Motor neuron (in vitro differentiated cells): ENCODE measurements around the gene RAB3IP. TPM values are rescaled to one million over a fixed set of nuclear protein-coding genes. Genes with fewer than 3 reads are reported as not detected.
"Not testable (repeated sequence)": the region's sequence is repeated elsewhere in the genome, so short reads cannot be mapped to it uniquely, and the experiment has no call there.

ENCODE experiments used
- ATAC-seq, 8 experiments: fragments of 200-7000 bp; cut with Tn5 transposase; replicated peaks in 6 of 8; 2 replicates each; pipeline ENCODE4 v1.8.0; 2021; ENCODE audit warnings: mild to moderate bottlenecking in 8 of 8, moderate library complexity in 8 of 8
- H3K27ac ChIP-seq, 2 donors: fragments of 250-450 bp; sonication (Bioruptor Pico); 2 replicates each; pipeline ENCODE4 v1.9.0; 2021; ENCODE audit warnings: antibody characterized with exemption in 2 of 2, mild to moderate bottlenecking in 2 of 2, moderate library complexity in 1 of 2
- H3K4me1 ChIP-seq, 2 donors: fragments of 250-450 bp; sonication (Bioruptor Pico); replicated peaks in 1 of 2; 2 replicates each; pipeline ENCODE4 v1.6.1; 2021; ENCODE audit warnings: antibody characterized with exemption in 2 of 2, mild to moderate bottlenecking in 2 of 2, moderate library complexity in 1 of 2
- H3K4me3 ChIP-seq, 5 donors: fragments of 250-450 bp; sonication (Bioruptor Pico); 2 replicates each; pipeline ENCODE4 v1.9.0; 2021; ENCODE audit warnings: antibody characterized with exemption in 5 of 5, mild to moderate bottlenecking in 5 of 5, moderate library complexity in 4 of 5
- WGBS, 10 experiments: fragments of 450-650 bp; shearing (Covaris generic); methylation state at CpG; one replicate each; pipeline ENCODE4 v1.0.0; 2022; 5-methylcytosine and 5-hydroxymethylcytosine counted together
- in situ Hi-C, 9 experiments: fragments of 400-800 bp; cut with MboI; loops; one replicate each; pipeline ENCODE4 v1.15.0; 2021; ENCODE audit warnings: low sequenced_read_pairs in 9 of 9, low pct_unique_long_range_greater_than_20kb in 2 of 9; ENCODE audit not compliant: unreplicated experiment in 9 of 9
- total RNA-seq, 8 experiments: library from RNA; unstranded; fragments of 300-600 nt; gene quantifications; 2 replicates each; pipeline versions ENCODE4 v1.2.3 to v1.2.4, GENCODE V29; 2022

The RAB3IP gene
- total RNA-seq, 8 experiments from 2014 or later = 1.7 to 36.5 (median 18.3) TPM

DNA sequence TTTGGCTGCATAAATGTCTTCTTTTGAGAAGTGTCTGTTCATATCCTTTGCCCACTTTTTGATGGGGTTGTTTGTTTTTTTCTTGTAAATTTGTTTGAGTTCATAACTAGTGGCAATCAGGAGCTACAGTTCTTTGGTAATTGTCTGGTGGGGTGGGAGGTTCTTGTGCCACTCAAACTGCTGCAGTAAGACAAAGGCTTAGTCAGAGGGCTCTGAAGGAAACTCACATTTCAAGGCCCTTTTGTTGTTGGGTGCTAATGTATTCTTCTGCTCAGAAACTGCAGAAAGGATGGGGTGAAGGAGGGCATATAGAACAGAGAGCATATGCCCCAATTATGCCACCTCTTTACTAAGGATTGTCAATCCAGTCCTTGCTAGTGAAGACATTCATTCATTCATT is 108.3 kb downstream of the RAB3IP start:
- Histone ChIP-seq H3K4me1 (no peaks in the 10 kb centered on the region), H3K4me3 (no peak overlapping the region), H3K27ac (no peak overlapping the region)
- in situ Hi-C loops = no loop called here
- no peak for ATAC-seq

DNA sequence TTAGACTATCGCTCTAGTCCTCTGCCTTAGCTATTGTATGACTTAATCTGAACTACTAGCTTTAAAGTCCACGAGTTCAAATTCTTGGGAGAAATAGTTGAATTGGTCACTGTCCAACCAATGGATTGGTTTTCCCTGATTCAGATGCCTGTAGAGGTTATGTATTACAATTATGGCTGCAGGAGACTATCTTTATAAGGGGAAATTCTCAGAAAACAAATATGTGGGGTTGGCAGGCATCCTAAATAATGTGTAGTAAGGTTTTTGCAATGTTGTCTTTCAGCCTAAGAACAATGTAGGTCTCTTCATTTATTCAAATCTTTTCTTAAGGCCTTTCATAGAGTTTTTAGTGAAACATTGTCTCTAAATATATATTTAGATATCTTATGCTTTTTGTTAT is 113.3 kb downstream of the RAB3IP start:
- in situ Hi-C loops = no loop called here
- H3K4me3 ChIP-seq = no peak overlapping the region
- WGBS, 10 experiments = 13 to 100% (median 90%) methylated on average over 1 to 2 of the region's 2 CpGs; no CpG with 5 or more reads in 2 of the 10 experiments
- H3K27ac ChIP-seq = no peak overlapping the region
- ATAC-seq = no peak
- no peaks in the 10 kb centered on the region for H3K4me1 ChIP-seq

DNA sequence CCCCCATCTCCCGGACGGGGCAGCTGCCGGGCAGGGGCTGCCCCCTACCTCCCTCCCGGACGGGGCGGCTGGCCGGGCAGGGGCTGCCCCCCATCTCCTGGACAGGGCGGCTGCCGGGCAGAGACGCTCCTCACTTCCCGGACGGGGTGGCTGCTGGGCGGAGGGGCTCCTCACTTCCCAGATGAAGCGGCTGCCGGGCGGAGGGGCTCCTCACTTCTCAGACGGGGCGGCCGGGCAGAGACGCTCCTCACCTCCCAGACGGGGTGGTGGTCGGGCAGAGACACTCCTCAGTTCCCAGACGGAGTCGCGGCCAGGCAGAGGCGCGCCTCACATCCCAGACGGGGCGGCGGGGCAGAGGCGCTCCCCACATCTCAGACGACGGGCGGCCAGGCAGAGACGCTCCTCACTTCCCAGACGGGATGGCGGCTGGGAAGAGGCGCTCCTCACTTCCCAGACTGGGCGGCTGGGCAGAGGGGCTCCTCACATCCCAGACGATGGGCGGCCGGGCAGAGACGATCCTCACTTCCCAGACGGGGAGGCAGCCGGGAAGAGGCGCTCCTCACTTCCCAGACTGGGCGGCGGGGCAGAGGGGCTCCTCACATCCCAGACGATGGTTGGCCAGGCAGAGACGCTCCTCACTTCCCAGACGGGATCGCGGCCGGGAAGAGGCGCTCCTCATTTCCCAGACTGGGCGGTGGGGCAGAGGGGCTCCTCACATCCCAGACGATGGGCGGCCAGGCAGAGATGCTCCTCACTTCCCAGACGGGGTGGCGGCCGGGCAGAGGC is 114.7 kb downstream of the RAB3IP start:
- no CpG with 5 or more reads among the region's 61 CpGs for WGBS, 10 experiments
- H3K4me1 ChIP-seq, ATAC-seq, H3K27ac ChIP-seq, in situ Hi-C loops, H3K4me3 ChIP-seq: not testable (repeated sequence)

DNA sequence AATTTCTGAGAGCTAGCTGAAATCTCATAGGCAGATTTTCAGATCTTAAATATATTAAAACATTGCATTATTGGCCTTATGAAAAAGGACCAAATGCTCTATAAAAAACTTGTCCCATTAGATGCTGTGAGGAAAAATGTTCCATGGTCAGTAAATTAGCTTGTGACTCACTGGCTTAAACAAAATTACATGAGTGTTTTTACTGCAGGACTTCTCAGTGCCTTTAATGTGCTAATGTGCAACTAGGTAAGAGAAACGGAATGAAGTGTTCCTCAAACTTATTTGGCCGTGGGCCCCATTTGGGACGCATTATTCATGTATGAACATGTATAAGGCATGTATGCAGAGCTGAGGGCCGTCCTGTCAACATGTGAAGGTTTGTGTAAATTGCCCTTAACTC is 128.0 kb downstream of the RAB3IP start:
- no peaks in the 10 kb centered on the region for H3K4me1 ChIP-seq
- ATAC-seq = no peak
- H3K27ac ChIP-seq = no peak overlapping the region
- 17 to 100% (median 83%) methylated on average over 1 to 4 of the region's 4 CpGs for WGBS, 10 experiments
- H3K4me3 ChIP-seq = no peak overlapping the region
- in situ Hi-C loops = no loop called here

DNA sequence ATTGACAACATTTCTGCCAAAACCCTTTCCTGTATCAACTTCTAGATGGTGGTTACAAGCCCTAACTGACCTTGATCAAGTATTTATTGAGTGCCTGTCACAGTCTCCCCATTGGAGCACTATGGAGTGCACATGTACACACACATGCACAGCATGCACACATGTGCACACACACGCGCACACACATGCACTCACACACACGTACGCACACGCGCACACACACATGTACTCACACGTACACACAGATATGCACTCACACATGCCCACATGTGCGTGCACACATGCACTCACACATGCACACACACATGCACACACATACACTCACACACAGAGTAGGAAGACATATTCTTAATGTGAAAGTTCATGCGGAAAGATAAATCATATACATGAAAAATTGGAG is 130.0 kb downstream of the RAB3IP start:
- no peak for ATAC-seq
- Histone ChIP-seq H3K4me3 (no peak overlapping the region), H3K27ac (no peak overlapping the region), H3K4me1 (no peaks in the 10 kb centered on the region)
- WGBS, 10 experiments = 69 to 100% (median 86%) methylated on average over 1 to 9 of the region's 9 CpGs; no CpG with 5 or more reads in 3 of the 10 experiments
- in situ Hi-C loops = no loop called here

DNA sequence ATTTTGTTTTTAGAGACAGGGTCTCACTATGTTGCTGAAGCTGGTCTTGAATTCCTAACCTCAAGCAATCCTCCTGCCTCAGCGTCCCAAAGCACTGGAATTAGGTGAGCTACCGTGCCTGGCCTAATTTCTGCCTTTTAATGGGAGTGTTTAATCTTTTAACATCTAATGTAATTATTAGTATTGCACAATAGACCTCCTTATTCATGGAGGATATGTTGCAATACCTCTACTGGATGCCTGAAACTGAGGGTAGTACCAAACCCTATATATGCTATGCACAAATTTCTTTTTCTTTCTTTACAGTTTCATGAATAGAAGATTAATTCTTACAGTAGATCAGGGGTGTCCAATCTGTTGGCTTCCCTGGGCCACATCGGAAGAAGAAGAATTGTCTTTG is 134.1 kb downstream of the RAB3IP start:
- Histone ChIP-seq H3K4me1 (no peaks in the 10 kb centered on the region), H3K4me3 (no peak overlapping the region), H3K27ac (no peak overlapping the region)
- ATAC-seq = no peak
- in situ Hi-C loops = loop anchor here in 1 of 9 experiments (10.0 kb wide), 1 partner anchor 842 kb away; no protein-coding TSS in a partner anchor
- 0 to 67% (median 61%) methylated on average over 1 to 3 of the region's 3 CpGs; no CpG with 5 or more reads in 3 of the 10 experiments for WGBS, 10 experiments

Other genes with a start within 250 kb of the RAB3IP start
- 100 to 1,000 TPM; 179 to 338 (median 260) TPM for gene CCT2, start 153.4 kb upstream of the RAB3IP start, total RNA-seq
- gene LRRC10, start 128.0 kb upstream of the RAB3IP start, total RNA-seq = under 1 TPM in 5 of 8 experiments, not detected in 3; 0.05 to 0.33 (median 0.11) TPM
- 1 to 10 TPM in 1 of 8 experiments, under 1 TPM in 5, not detected in 2; 0.07 to 1.7 (median 0.35) TPM for gene BEST3, start 39.6 kb upstream of the RAB3IP start, total RNA-seq
- under 1 TPM in 5 of 8 experiments, not detected in 3; 0.18 to 0.57 (median 0.33) TPM for gene MYRFL, start 86.4 kb downstream of the RAB3IP start, total RNA-seq